Fibroblast of mammary gland (primary cell): ENCODE data around the gene MRTO4.
A peak's percentile ranks its signal among the peaks of the same experiment; 100 is the strongest.
"Not testable (repeated sequence)": the region's sequence is repeated elsewhere in the genome, so short reads cannot be mapped to it uniquely, and the experiment has no call there.

Source experiments
- DNase-seq: peaks from one replicate; pipeline ENCODE4 v3.0.0-alpha.2; 2010; ENCODE audit warnings: low read depth
- H3K4me3 ChIP-seq: 2 replicates; pipeline ENCODE4 v1.5.1; 2011; ENCODE audit warnings: low read depth, mild to moderate bottlenecking, low read length, moderate library complexity; ENCODE audit not compliant: control insufficient read depth
- CTCF ChIP-seq: conservative IDR thresholded peaks from 2 replicates; pipeline ENCODE4 v1.5.1; 2011; ENCODE audit warnings: low read depth, low read length, inconsistent platforms; ENCODE audit not compliant: control insufficient read depth, insufficient read depth

The MRTO4 gene

GRCh38 chr1:19213580-19213979, 38.0 kb upstream of the MRTO4 start:
- no peak for TF ChIP-seq CTCF

GRCh38 chr1:19216585-19216984, 35.0 kb upstream of the MRTO4 start:
- H3K4me3 ChIP-seq = not testable (repeated sequence)

More at GRCh38 chr1:19213580-19213979, 38.0 kb upstream of the MRTO4 start:
- no peak for DNase-seq
- no peak overlapping the region for H3K4me3 ChIP-seq

GRCh38 chr1:19219451-19219850, 32.2 kb upstream of the MRTO4 start:
- no peak for TF ChIP-seq CTCF
- H3K4me3 ChIP-seq = no peak overlapping the region
- DNase-seq = peak; percentile 45

More at GRCh38 chr1:19216585-19216984, 35.0 kb upstream of the MRTO4 start:
- DNase-seq = not testable (repeated sequence)

- peak; percentile 6 for DNase-seq
- TF ChIP-seq CTCF = no peak
- H3K4me3 ChIP-seq = no peak overlapping the region
These were observed 31.3 kb upstream of the MRTO4 start for GRCh38 chr1:19220080-19220846.

- peak; percentile 13 for DNase-seq
- H3K4me3 ChIP-seq = no peak overlapping the region
- no peak for TF ChIP-seq CTCF
These were observed 30.6 kb upstream of the MRTO4 start for GRCh38 chr1:19220991-19221390.

- no peak for TF ChIP-seq CTCF
- no peak overlapping the region for H3K4me3 ChIP-seq
- no peak for DNase-seq
These were observed 29.0 kb upstream of the MRTO4 start for GRCh38 chr1:19222573-19222972.

GRCh38 chr1:19222979-19223824, 28.4 kb upstream of the MRTO4 start:
- no peak for TF ChIP-seq CTCF
- peak; percentile 23 for DNase-seq

More at GRCh38 chr1:19222979-19223824, 28.4 kb upstream of the MRTO4 start:
- no peak overlapping the region for H3K4me3 ChIP-seq
